ENCODE measurements around the gene FHL2.

- TF ChIP-seq CTCF (IDR thresholded peaks at IDR 0.05) (no peak), EZH2 (IDR thresholded peaks at IDR 0.05; ENCODE audit: borderline replicate concordance, insufficient read depth, low read depth, low read length, poor library complexity, severe bottlenecking) (no peak)
Measured at GRCh38 chr2:105396254-105397024, 2.4 kb downstream of the FHL2 start.

Measured in B cell (primary cell).